HFFc6 (cell line): Measurements from ENCODE around the gene KCNC4. TPM values are rescaled to one million over a fixed set of nuclear protein-coding genes. Genes with fewer than 3 reads are reported as not detected.
A peak's percentile ranks its signal among the peaks of the same experiment; 100 is the strongest.

Experiments
- DNase-seq: peaks from one replicate; pipeline ENCODE4 v3.0.0-alpha.2; 2018
- H3K27ac Mint-ChIP-seq: 2 replicates; pipeline ENCODE4 v1.8.0; 2020; ENCODE audit warnings: mild to moderate bottlenecking, mixed read lengths
- H3K27me3 Mint-ChIP-seq: 2 replicates; pipeline ENCODE4 v1.8.0; 2021; ENCODE audit warnings: mild to moderate bottlenecking, moderate library complexity, mixed read lengths; ENCODE audit not compliant: insufficient read depth
- H3K36me3 Mint-ChIP-seq: 2 replicates; pipeline ENCODE4 v1.8.0; 2021; ENCODE audit warnings: low read depth, mixed read lengths
- H3K4me1 Mint-ChIP-seq: 2 replicates; pipeline ENCODE4 v1.8.0; 2020; ENCODE audit warnings: low read depth, mixed read lengths
- H3K4me3 Mint-ChIP-seq: 2 replicates; pipeline ENCODE4 v1.8.0; 2020; ENCODE audit warnings: mild to moderate bottlenecking, moderate library complexity, mixed read lengths
- H3K9me3 Mint-ChIP-seq: 2 replicates; pipeline ENCODE4 v1.8.0; 2020; ENCODE audit warnings: mild to moderate bottlenecking, mixed read lengths
- total RNA-seq, 6 experiments: library from RNA; stranded (reverse); fragmentation: NEBNext Ultra II Directional; extraction: Animal tissue kit (Norgen Biotek cat#: 25700); gene quantifications; 2 replicates in 1 of 6; 3 replicates in 5 of 6; pipeline ENCODE4 v1.2.3, GENCODE V29; 2021
- TF ChIP-seq, protein P1 (sequence below): fragments of 200-600 bp; sonication (generic); IDR thresholded peaks from 2 replicates; pipeline ENCODE4 v1.5.0; 2021; ENCODE audit warnings: antibody characterized with exemption, mild to moderate bottlenecking

The KCNC4 gene
- total RNA-seq, 6 experiments from 2014 or later = 8.8 to 22.6 (median 11.2) TPM

- Mint-ChIP-seq H3K27me3 (peaks cover 11% of the 10 kb centered on the region), H3K36me3 (no peaks in the 10 kb centered on the region), H3K4me1 (peaks cover 18% of the 10 kb centered on the region), H3K4me3 (peak overlapping the region; percentile 23; the same call in 1 of the 2 replicates), H3K9me3 (no peaks in the 10 kb centered on the region), H3K27ac (peak overlapping the region; percentile 59; the same call in 1 of the 2 replicates)
- DNase-seq = peak; percentile 62
- TF ChIP-seq, protein P1, sequence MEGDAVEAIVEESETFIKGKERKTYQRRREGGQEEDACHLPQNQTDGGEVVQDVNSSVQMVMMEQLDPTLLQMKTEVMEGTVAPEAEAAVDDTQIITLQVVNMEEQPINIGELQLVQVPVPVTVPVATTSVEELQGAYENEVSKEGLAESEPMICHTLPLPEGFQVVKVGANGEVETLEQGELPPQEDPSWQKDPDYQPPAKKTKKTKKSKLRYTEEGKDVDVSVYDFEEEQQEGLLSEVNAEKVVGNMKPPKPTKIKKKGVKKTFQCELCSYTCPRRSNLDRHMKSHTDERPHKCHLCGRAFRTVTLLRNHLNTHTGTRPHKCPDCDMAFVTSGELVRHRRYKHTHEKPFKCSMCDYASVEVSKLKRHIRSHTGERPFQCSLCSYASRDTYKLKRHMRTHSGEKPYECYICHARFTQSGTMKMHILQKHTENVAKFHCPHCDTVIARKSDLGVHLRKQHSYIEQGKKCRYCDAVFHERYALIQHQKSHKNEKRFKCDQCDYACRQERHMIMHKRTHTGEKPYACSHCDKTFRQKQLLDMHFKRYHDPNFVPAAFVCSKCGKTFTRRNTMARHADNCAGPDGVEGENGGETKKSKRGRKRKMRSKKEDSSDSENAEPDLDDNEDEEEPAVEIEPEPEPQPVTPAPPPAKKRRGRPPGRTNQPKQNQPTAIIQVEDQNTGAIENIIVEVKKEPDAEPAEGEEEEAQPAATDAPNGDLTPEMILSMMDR = peak; percentile 28; the same call in 1 of the 2 replicates
Observed at GRCh38 chr1:110173466-110174105, 36.5 kb upstream of the KCNC4 start.

GRCh38 chr1:110174961-110175360, 35.2 kb upstream of the KCNC4 start:
- Mint-ChIP-seq H3K27me3 (peaks cover 9% of the 10 kb centered on the region), H3K36me3 (no peaks in the 10 kb centered on the region), H3K4me3 (no peak overlapping the region), H3K27ac (no peak overlapping the region), H3K9me3 (no peaks in the 10 kb centered on the region), H3K4me1 (peaks cover 18% of the 10 kb centered on the region)
- no peak for DNase-seq
- TF ChIP-seq, protein P1 = no peak

GRCh38 chr1:110176299-110176956, 33.7 kb upstream of the KCNC4 start:
- TF ChIP-seq, protein P1 = no peak
- H3K27ac Mint-ChIP-seq = no peak overlapping the region
- no peaks in the 10 kb centered on the region for H3K9me3 Mint-ChIP-seq
- no peak for DNase-seq
- peaks cover 14% of the 10 kb centered on the region for H3K27me3 Mint-ChIP-seq
- H3K4me1 Mint-ChIP-seq = peaks cover 18% of the 10 kb centered on the region
- H3K36me3 Mint-ChIP-seq = no peaks in the 10 kb centered on the region
- H3K4me3 Mint-ChIP-seq = no peak overlapping the region

- Mint-ChIP-seq H3K9me3 (no peaks in the 10 kb centered on the region), H3K27ac (no peak overlapping the region), H3K27me3 (peaks cover 14% of the 10 kb centered on the region), H3K4me1 (peaks cover 18% of the 10 kb centered on the region), H3K36me3 (no peaks in the 10 kb centered on the region), H3K4me3 (no peak overlapping the region)
- no peak for DNase-seq
- TF ChIP-seq, protein P1 = no peak
Observed at GRCh38 chr1:110177775-110178174, 32.3 kb upstream of the KCNC4 start.

GRCh38 chr1:110183642-110184167, 26.4 kb upstream of the KCNC4 start:
- Mint-ChIP-seq H3K9me3 (no peaks in the 10 kb centered on the region), H3K4me1 (peaks cover 23% of the 10 kb centered on the region), H3K27ac (no peak overlapping the region), H3K36me3 (no peaks in the 10 kb centered on the region), H3K4me3 (no peak overlapping the region), H3K27me3 (peaks cover 19% of the 10 kb centered on the region)
- no peak for DNase-seq
- TF ChIP-seq, protein P1 = no peak
